Activated CD8-positive, alpha-beta memory T cell treated with anti-CD3 and anti-CD28 coated beads, Interleukin-2, amount 10 ng/mL, durations not matched to agents 7 days and 5 days (primary cell): ENCODE results near the gene POU3F1. TPM values are rescaled to one million over a fixed set of nuclear protein-coding genes. Genes with fewer than 3 reads are reported as not detected.

Source experiments
- ATAC-seq: fragments of 150-1000 bp; cut with Tn5 transposase; one replicate; pipeline ENCODE4 v1.10.0; 2021; ENCODE audit warnings: moderate library complexity
- CTCF ChIA-PET: fragments of 350-600 bp; sonication (Branson Sonifier 250); formaldehyde crosslinking; loops from one replicate; lab custom pipeline; 2021; ENCODE audit warnings: antibody characterized with exemption; lab: Charles Lee
- DNase-seq: peaks from one replicate; pipeline ENCODE4 v3.0.0-alpha.2; 2020
- H3K27ac Mint-ChIP-seq: one replicate; pipeline ENCODE4 v1.8.0; 2021; ENCODE audit warnings: mild to moderate bottlenecking, mixed read lengths
- H3K27me3 Mint-ChIP-seq: one replicate; pipeline ENCODE4 v1.8.0; 2021; ENCODE audit warnings: mixed read lengths
- H3K36me3 Mint-ChIP-seq: one replicate; pipeline ENCODE4 v1.8.0; 2021; ENCODE audit warnings: mild to moderate bottlenecking, mixed read lengths
- H3K4me1 Mint-ChIP-seq: one replicate; pipeline ENCODE4 v1.8.0; 2021; ENCODE audit warnings: mixed read lengths
- H3K4me3 Mint-ChIP-seq: one replicate; pipeline ENCODE4 v1.8.0; 2021; ENCODE audit warnings: mild to moderate bottlenecking, moderate library complexity, mixed read lengths
- H3K9me3 Mint-ChIP-seq: one replicate; pipeline ENCODE4 v1.8.0; 2022; ENCODE audit warnings: low read depth, mixed read lengths
- total RNA-seq, 2 experiments: library from RNA; stranded (reverse); gene quantifications; one replicate each; pipeline ENCODE4 v1.2.3, GENCODE V29; 2021

The POU3F1 gene
- total RNA-seq, 2 experiments from 2014 or later = 0.09 TPM; not detected in 1

DNA sequence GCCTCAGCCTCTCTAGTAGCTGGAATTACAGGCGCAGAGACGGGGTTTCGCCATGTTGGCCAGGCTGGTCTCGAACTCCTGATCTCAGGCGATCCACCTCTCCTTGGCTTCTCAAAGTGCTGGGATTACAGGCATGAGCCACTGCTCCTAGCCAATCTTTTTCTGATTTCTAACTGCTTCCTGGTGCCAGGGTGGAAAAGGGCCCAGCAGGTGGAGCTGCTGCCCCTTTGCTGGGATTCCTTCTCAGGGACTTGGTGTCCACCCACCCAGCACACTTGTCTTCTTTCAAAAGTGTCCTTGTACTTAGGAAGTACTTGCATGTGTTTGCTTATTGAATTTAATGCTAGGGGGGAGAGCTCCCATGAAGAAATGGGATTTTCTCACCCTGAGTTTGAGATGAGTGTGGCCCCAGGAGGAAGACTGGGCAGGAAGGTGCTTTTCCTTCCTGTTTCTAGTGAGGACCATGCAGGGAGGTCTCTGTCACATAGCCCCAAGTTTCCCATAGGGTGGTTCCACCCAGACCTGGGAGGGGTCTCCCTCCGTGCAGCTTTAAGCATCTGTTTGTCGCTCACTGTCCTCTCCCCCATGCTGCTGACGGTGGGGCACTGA lies 19.9 kb downstream of the POU3F1 start:
- DNase-seq (peak; percentile 66), ATAC-seq (no peak)
- no peaks in the 10 kb centered on the region for H3K9me3 Mint-ChIP-seq
- CTCF ChIA-PET = interaction anchor here (0.8 to 6.9 kb wide), 12 partner anchors 11 to 1553 kb away, joined by 3 to 34 read pairs (median 4); partner anchors contain the start of genes POU3F1 and UTP11
- H3K4me1 Mint-ChIP-seq = peaks cover 58% of the 10 kb centered on the region
- H3K27ac Mint-ChIP-seq = peak overlapping the region; percentile 16
- H3K36me3 Mint-ChIP-seq = peaks cover 20% of the 10 kb centered on the region
- H3K27me3 Mint-ChIP-seq = no peaks in the 10 kb centered on the region
- H3K4me3 Mint-ChIP-seq = no peak overlapping the region

DNA sequence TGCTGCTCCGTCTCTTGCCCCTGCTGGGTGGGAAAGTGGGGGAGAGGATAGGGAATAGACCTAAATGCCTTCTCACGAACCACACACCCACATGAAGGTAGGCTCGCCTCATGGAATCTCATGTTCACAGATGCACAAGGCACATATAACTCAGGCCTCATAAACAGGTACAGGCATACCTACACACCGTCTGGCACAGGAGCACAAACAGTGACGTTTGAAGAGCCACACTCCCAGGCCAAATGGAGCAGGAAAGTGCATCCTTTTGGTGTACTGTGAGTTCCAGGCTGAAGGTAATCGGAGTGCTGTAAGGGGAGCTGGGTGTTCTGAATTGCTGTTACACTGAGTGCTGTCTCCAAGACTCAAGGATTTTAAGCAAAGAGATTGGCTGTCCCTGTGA lies 20.9 kb downstream of the POU3F1 start:
- CTCF ChIA-PET = interaction anchor here (1.0 to 6.9 kb wide), 8 partner anchors 10 to 809 kb away, joined by 3 to 34 read pairs (median 4); partner anchors contain the start of gene UTP11
- peaks cover 49% of the 10 kb centered on the region for H3K4me1 Mint-ChIP-seq
- no peaks in the 10 kb centered on the region for H3K27me3 Mint-ChIP-seq
- no peak overlapping the region for H3K4me3 Mint-ChIP-seq
- peak overlapping the region; percentile 10 for H3K27ac Mint-ChIP-seq
- H3K36me3 Mint-ChIP-seq = peaks cover 21% of the 10 kb centered on the region
- no peak for DNase-seq
- no peaks in the 10 kb centered on the region for H3K9me3 Mint-ChIP-seq
- no peak for ATAC-seq

DNA sequence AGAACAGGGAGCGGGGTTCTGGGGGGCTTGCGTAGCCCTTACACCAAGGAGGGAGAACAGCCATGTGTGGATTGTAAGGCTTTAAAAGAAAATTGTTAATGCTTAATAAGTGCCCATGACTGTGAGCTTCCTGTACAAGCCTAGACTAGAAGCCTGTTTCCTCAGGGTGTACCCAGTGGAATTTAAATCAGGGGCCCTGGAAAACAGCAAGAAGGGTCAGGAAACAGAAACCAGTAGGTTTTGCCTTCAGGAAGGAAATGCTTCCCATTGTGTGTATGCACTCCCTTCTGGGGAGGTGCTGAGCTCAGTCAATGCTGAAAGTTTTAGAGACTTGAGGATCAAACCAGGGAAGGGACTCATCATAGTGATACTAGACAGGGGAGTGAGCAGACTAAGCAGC lies 21.4 kb downstream of the POU3F1 start:
- no peak for DNase-seq
- Mint-ChIP-seq H3K27ac (peak overlapping the region; percentile 10), H3K4me1 (peaks cover 48% of the 10 kb centered on the region), H3K4me3 (no peak overlapping the region), H3K27me3 (no peaks in the 10 kb centered on the region), H3K36me3 (peaks cover 25% of the 10 kb centered on the region), H3K9me3 (no peaks in the 10 kb centered on the region)
- no peak for ATAC-seq
- CTCF ChIA-PET = interaction anchor here (1.0 to 6.9 kb wide), 6 partner anchors 12 to 810 kb away, joined by 3 to 34 read pairs (median 4); partner anchors contain the start of gene UTP11

DNA sequence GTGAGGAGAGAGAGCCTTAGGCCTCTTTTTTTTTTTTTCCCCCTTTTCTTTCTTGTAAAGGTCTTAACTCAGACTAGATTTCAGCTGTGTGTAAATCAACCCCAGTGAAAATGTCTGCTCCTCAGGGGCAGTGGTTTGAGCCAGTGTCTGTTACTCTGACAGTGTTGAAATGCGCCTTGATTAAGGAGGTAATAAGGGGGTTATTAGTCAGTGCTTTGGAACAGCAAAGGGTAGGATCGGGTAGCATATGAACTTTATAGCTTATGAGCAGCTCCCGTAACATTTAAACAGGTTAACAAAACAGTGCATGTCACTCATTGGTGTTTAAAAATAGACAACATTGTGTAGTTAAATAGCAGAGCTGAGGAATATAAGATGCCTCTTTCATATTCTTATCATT lies 23.8 kb downstream of the POU3F1 start:
- H3K36me3 Mint-ChIP-seq = peaks cover 41% of the 10 kb centered on the region
- no peak overlapping the region for H3K27ac Mint-ChIP-seq
- H3K4me3 Mint-ChIP-seq = no peak overlapping the region
- ATAC-seq (no peak), DNase-seq (no peak)
- no peaks in the 10 kb centered on the region for H3K27me3 Mint-ChIP-seq
- H3K9me3 Mint-ChIP-seq = no peaks in the 10 kb centered on the region
- CTCF ChIA-PET = interaction anchor here (1.5 kb wide), 2 partner anchors 32 to 163 kb away, joined by 4 read pairs; no protein-coding TSS in a partner anchor
- peaks cover 32% of the 10 kb centered on the region for H3K4me1 Mint-ChIP-seq

DNA sequence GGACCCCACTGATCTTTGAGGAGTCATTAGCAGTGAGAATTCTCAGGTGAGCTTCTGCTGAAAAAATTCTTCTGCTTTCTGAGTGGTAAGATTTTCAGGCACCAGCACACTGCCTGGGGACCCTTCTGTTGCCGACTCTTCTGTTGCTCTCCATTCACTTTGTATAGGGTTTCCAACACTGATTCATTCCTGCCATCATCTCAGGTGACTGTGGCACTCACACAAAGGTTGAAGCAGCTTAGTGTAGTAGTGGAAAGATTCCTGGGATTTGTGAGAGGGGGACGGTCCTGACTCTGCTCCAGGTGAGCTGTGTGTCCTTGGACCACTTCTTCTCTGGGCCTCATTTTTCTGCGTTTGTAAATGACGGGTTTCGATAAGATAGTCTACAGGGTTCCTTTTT lies 24.6 kb downstream of the POU3F1 start:
- CTCF ChIA-PET = interaction anchor here (1.5 to 4.8 kb wide), 3 partner anchors 8 to 31 kb away, joined by 4 to 28 read pairs (median 8); no protein-coding TSS in a partner anchor
- Mint-ChIP-seq H3K27ac (no peak overlapping the region), H3K9me3 (no peaks in the 10 kb centered on the region), H3K4me1 (peaks cover 25% of the 10 kb centered on the region), H3K27me3 (no peaks in the 10 kb centered on the region), H3K36me3 (peaks cover 44% of the 10 kb centered on the region), H3K4me3 (no peak overlapping the region)
- no peak for DNase-seq
- ATAC-seq = no peak

DNA sequence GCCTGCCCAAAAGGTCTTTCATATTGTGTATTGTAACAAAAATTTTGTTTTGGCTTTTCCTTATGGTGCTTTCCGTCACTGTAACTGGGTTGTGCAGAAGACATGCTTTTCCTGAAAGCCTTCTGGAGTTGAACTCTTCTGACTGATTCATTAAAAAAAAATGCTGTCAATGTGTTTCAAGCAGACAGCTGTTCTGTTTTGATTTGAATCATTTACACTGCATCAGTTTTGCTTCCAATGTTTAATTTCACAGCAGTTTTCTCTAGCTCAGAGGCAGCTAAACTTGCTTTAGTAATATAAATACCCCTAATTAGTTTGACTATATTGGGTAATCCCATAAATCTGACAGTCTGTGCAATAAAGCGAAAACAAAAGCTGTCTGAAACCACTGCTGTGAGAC lies 26.2 kb downstream of the POU3F1 start:
- no peak overlapping the region for H3K27ac Mint-ChIP-seq
- no peaks in the 10 kb centered on the region for H3K27me3 Mint-ChIP-seq
- H3K9me3 Mint-ChIP-seq = no peaks in the 10 kb centered on the region
- ATAC-seq = no peak
- H3K4me3 Mint-ChIP-seq = no peak overlapping the region
- DNase-seq = no peak
- H3K4me1 Mint-ChIP-seq = peaks cover 17% of the 10 kb centered on the region
- peaks cover 47% of the 10 kb centered on the region for H3K36me3 Mint-ChIP-seq
- CTCF ChIA-PET = interaction anchor here (1.9 to 4.8 kb wide), 4 partner anchors 9 to 815 kb away, joined by 7 to 28 read pairs (median 18); partner anchors contain the start of gene SF3A3

DNA sequence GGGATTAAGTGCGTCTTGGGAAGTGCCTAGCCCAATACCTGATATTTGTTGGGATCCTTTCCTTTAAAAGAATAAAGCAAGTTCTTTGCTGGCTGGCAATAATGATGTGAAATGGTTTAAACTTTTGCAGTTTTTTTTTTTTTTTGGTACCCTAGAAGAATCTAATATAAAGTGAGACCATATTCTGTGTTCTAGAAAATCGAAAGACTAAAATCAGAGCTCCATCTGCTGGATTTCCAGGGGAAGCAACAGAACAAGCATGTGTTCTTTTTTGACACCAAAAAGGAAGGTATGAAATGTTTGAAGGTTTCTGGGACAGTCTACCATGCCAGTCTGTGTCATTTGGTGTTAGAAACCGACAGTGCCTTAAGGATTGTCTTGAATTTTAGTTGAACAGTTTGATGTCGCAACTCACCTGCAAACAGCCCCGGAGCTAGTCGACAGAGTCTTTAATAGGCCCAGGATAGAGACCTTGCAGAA lies 27.7 kb downstream of the POU3F1 start:
- Mint-ChIP-seq H3K27me3 (no peaks in the 10 kb centered on the region), H3K9me3 (no peaks in the 10 kb centered on the region), H3K4me3 (no peak overlapping the region), H3K27ac (no peak overlapping the region), H3K36me3 (peaks cover 41% of the 10 kb centered on the region), H3K4me1 (peaks cover 29% of the 10 kb centered on the region)
- CTCF ChIA-PET = interaction anchor here (0.7 to 4.8 kb wide), 11 partner anchors 9 to 816 kb away, joined by 3 to 28 read pairs (median 5); partner anchors contain the start of gene SF3A3
- ATAC-seq (peak; percentile 47), DNase-seq (no peak)

DNA sequence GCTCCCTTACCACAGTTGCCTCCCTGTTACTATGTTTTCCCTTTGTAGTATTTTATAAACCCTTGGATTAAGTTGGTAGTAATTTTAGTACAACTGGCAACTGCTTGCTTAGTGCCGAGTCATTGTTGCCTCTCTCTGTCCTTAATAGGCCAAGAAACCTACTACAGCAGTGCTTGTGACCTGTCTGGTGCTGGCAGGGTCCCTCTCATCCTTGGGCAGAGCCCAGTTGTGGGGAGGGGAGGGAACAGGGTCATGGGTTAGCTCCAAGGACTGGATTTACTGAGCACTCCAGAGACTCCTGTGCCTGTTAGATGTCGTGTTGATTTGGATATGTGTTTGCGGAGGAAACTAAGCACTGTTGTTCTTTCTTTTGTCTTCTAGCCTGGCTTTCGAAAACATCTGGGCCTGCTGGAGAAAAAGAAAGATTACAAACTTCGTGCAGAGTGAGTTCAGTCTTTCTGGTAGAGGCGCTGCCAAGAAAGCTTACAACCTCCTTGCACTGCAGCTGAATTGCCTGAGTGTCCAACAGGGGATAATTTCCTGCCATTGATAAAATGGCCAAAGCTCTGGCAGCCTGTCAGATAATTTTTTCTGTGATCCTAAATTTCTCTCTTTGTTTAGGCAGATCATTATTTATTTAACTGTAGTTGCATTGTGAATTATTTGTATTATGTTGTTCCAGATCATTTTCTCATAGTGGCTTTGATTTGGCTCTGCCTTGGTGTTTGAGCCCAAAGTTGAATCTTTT lies 30.4 kb downstream of the POU3F1 start:
- Mint-ChIP-seq H3K9me3 (no peaks in the 10 kb centered on the region), H3K27ac (peak overlapping the region; percentile 29), H3K4me3 (no peak overlapping the region), H3K27me3 (no peaks in the 10 kb centered on the region), H3K36me3 (peaks cover 34% of the 10 kb centered on the region), H3K4me1 (peaks cover 47% of the 10 kb centered on the region)
- ATAC-seq = no peak
- DNase-seq = no peak
- CTCF ChIA-PET = interaction anchor here (1.7 to 9.7 kb wide), 2 partner anchors 10 to 24 kb away, joined by 5 to 87 read pairs; partner anchors contain the start of gene SF3A3

DNA sequence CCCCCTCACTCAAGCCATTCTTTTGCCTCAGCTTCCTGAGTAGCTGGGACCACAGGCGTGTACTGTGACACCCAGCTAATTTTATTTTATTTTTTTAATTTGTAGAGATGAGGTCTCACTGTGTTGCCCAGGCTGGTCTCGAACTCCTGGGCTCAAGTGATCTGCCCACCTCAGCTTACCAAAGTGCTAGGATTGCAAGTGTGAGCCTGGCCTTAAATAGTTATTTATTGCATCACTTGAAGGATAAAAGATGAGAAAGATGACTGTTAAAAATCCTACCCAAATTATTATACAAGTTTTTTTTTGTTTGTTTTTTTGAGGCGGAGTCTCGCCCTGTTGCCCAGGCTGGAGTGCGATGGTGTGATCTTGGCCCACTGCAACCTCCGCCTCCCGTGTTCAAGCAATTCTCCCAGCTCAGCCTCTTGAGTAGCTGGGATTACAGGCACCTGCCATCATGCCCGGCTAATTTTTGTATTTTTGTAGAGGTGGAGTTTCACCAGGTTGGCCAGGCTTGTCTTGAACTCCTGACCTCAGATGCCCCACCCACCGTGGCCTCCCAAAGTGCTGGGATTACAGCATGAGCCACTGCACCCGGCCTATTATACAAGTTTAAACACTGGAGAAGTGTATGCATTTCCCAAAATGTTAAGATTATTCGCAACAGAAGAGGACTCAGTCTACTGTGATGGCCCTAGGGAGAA lies 31.7 kb downstream of the POU3F1 start:
- no peaks in the 10 kb centered on the region for H3K9me3 Mint-ChIP-seq
- peaks cover 51% of the 10 kb centered on the region for H3K4me1 Mint-ChIP-seq
- H3K27ac Mint-ChIP-seq = no peak overlapping the region
- peaks cover 27% of the 10 kb centered on the region for H3K36me3 Mint-ChIP-seq
- no peak for DNase-seq
- ATAC-seq = no peak
- H3K27me3 Mint-ChIP-seq = no peaks in the 10 kb centered on the region
- CTCF ChIA-PET = interaction anchor here (1.5 to 9.7 kb wide), 4 partner anchors 12 to 207 kb away, joined by 3 to 87 read pairs (median 20); partner anchors contain the start of genes SF3A3 and YRDC
- H3K4me3 Mint-ChIP-seq = no peak overlapping the region

DNA sequence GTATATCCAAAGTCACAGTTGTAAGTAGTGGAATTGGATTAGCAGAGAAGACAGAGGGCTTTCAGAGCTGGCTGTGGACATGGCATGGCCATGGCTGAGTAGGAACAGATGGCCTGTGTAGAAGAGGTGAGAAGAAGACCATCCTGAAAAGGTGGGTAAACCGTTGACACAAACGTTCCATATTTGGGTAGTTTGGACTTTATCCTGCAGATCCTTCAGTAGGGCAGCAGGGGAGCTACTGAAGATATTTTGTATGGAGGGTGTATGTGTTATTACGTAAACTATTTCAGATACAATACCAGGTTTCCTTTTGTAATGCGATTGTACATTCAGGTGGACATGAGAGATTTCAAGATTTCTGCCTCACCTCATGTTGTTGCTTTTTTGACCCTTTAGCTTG lies 32.4 kb downstream of the POU3F1 start:
- Mint-ChIP-seq H3K4me1 (peaks cover 57% of the 10 kb centered on the region), H3K9me3 (no peaks in the 10 kb centered on the region), H3K4me3 (peak overlapping the region; percentile 97)

DNA sequence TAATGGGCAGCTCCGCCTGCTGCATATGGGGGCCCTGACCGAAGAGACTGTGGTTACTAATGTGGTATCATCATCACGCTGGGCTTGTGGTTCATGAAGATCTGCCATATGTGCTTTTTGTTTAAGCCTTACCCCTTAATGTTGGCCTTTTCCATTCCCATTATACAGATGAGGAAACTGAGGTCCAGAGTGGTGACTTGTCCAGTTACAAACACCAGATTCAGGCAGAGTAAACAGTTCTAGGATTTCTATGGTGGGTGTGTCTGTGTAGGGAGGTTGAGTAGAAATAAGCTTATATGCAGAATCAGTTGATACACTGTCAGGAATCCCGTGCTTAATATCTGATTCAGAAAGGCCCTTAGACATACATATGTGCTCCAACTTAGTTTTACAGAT lies 33.4 kb downstream of the POU3F1 start:
- DNase-seq = no peak
- Mint-ChIP-seq H3K9me3 (no peaks in the 10 kb centered on the region), H3K4me3 (peak overlapping the region; percentile 97), H3K27me3 (no peaks in the 10 kb centered on the region), H3K4me1 (peaks cover 57% of the 10 kb centered on the region), H3K27ac (peak overlapping the region; percentile 98), H3K36me3 (peaks cover 14% of the 10 kb centered on the region)
- no peak for ATAC-seq
- CTCF ChIA-PET = interaction anchor here (0.9 to 9.7 kb wide), 5 partner anchors 14 to 868 kb away, joined by 3 to 87 read pairs (median 3); partner anchors contain the start of genes GJA9, SF3A3 and YRDC

More for the DNA sequence above, 32.4 kb downstream of the POU3F1 start:
- Mint-ChIP-seq H3K27ac (peak overlapping the region; percentile 35), H3K27me3 (no peaks in the 10 kb centered on the region), H3K36me3 (peaks cover 23% of the 10 kb centered on the region)
- CTCF ChIA-PET = interaction anchor here (1.5 to 9.7 kb wide), 3 partner anchors 13 to 206 kb away, joined by 3 to 87 read pairs (median 34); partner anchors contain the start of genes SF3A3 and YRDC
- ATAC-seq = no peak
- DNase-seq = no peak

DNA sequence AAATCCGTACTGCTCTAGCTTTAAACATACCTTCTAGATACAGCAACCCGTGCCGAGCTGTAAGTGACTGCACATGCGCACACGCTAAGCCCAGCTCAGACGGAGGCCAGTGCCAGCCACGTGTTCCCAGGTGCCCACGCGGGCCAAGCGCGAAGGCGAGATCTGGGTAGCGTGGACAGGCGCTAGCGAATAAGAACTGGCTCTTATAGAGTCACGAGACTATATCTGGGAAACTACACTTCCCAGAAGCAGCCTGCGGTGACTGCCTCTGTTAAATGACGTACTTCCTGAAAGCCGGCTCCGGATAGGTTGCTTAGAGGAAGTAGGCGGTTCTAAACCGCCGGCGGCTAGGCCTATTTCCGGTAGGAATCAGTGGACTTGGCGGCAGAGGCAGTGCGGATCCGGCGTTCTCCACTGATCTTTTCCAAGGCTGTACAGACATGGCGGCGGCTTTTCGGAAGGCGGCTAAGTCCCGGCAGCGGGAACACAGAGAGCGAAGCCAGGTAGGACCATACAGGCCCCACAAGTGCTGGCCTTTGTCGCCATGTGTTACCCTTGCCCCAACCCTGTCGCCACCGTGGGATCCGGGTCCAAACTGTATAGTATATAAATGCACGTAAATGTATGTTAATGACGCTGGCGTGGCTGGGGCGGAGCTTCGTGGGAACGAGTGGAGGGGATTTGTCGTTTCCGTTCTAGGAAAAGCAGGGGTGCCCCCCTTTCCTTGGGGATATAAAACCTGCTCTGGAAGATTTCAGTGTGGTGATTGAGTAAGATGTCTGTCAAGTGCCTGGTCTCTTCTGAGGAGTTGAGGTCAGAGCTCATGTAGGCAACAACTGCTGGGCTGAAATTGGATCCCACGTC lies 34.0 kb downstream of the POU3F1 start, which contains the start of gene UTP11:
TSS of gene UTP11 (plus strand) at position 372 of the 864 bp plus-strand sequence. CDS start at position 441, 69 bp downstream.
- DNase-seq (peak; percentile 96), ATAC-seq (peak; percentile 93)
- CTCF ChIA-PET = interaction anchor here (0.5 to 9.7 kb wide), 8 partner anchors 12 to 1841 kb away, joined by 3 to 87 read pairs (median 4); partner anchors contain the start of genes GJA9, MTF1 and SF3A3
- Mint-ChIP-seq H3K27me3 (no peaks in the 10 kb centered on the region), H3K4me1 (peaks cover 57% of the 10 kb centered on the region), H3K27ac (peak within 1 kb of the TSS; percentile 98), H3K9me3 (no peaks in the 10 kb centered on the region), H3K4me3 (peak within 1 kb of the TSS; percentile 97), H3K36me3 (peaks cover 11% of the 10 kb centered on the region)
